Measurements from ENCODE around the gene DPP6. TPM values are rescaled to one million over a fixed set of nuclear protein-coding genes. Genes with fewer than 3 reads are reported as not detected.

The DPP6 gene
- total RNA-seq, 1 experiment from 2014 or later: not detected

DNA sequence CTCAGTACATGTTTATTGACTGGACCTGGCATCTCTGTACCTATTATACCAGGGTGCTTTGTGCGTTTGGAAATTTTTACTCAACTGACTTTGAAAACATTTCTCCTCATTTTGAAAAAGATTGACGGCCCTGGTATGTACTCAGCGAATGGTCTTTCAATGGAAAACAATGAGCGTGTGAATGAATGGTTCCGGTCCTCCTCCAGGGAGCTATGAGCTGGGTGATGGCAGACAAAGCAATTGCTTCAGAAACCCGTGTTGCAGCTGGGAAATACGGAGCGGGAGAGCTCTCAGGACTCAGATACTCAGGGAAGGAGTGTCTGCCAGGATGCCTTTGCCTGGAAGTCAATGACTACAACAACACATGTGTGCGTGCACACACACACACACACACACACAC, 824.8 kb downstream of the DPP6 start:
- Mint-ChIP-seq H3K9me3 (peaks cover 74% of the 10 kb centered on the region), H3K4me3 (no peak overlapping the region), H3K4me1 (no peaks in the 10 kb centered on the region), H3K27me3 (ENCODE audit: low read depth) (peaks cover 22% of the 10 kb centered on the region), H3K27ac (no peak overlapping the region), H3K36me3 (peaks cover 69% of the 10 kb centered on the region)
- no peak for ATAC-seq
- POLR2A ChIA-PET: no interaction called here
- TF ChIP-seq, protein P1, sequence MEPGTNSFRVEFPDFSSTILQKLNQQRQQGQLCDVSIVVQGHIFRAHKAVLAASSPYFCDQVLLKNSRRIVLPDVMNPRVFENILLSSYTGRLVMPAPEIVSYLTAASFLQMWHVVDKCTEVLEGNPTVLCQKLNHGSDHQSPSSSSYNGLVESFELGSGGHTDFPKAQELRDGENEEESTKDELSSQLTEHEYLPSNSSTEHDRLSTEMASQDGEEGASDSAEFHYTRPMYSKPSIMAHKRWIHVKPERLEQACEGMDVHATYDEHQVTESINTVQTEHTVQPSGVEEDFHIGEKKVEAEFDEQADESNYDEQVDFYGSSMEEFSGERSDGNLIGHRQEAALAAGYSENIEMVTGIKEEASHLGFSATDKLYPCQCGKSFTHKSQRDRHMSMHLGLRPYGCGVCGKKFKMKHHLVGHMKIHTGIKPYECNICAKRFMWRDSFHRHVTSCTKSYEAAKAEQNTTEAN (CRISPR knock-in tag; IDR thresholded peaks at IDR 0.05): no peak
- no peak for TF ChIP-seq JUN (CRISPR knock-in tag; IDR thresholded peaks at IDR 0.05)
- TF ChIP-seq NR2C2 (CRISPR knock-in tag; IDR thresholded peaks at IDR 0.05): no peak
- TF ChIP-seq ZNF423 (CRISPR knock-in tag; IDR thresholded peaks at IDR 0.05): no peak
- no peak for TF ChIP-seq HMGXB4 (CRISPR knock-in tag; IDR thresholded peaks at IDR 0.05)
- TF ChIP-seq ZNF138 (CRISPR knock-in tag; conservative IDR thresholded peaks at IDR 0.05): no peak
- TF ChIP-seq, protein P2, sequence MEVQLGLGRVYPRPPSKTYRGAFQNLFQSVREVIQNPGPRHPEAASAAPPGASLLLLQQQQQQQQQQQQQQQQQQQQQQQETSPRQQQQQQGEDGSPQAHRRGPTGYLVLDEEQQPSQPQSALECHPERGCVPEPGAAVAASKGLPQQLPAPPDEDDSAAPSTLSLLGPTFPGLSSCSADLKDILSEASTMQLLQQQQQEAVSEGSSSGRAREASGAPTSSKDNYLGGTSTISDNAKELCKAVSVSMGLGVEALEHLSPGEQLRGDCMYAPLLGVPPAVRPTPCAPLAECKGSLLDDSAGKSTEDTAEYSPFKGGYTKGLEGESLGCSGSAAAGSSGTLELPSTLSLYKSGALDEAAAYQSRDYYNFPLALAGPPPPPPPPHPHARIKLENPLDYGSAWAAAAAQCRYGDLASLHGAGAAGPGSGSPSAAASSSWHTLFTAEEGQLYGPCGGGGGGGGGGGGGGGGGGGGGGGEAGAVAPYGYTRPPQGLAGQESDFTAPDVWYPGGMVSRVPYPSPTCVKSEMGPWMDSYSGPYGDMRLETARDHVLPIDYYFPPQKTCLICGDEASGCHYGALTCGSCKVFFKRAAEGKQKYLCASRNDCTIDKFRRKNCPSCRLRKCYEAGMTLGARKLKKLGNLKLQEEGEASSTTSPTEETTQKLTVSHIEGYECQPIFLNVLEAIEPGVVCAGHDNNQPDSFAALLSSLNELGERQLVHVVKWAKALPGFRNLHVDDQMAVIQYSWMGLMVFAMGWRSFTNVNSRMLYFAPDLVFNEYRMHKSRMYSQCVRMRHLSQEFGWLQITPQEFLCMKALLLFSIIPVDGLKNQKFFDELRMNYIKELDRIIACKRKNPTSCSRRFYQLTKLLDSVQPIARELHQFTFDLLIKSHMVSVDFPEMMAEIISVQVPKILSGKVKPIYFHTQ (CRISPR knock-in tag; IDR thresholded peaks at IDR 0.05): no peak
- no peak for TF ChIP-seq FOXK1 (CRISPR knock-in tag; IDR thresholded peaks at IDR 0.05)
- no peak for TF ChIP-seq CREM (CRISPR knock-in tag; IDR thresholded peaks at IDR 0.05)
- TF ChIP-seq PRRX2 (CRISPR knock-in tag; IDR thresholded peaks at IDR 0.05): no peak
- TF ChIP-seq, protein P3, sequence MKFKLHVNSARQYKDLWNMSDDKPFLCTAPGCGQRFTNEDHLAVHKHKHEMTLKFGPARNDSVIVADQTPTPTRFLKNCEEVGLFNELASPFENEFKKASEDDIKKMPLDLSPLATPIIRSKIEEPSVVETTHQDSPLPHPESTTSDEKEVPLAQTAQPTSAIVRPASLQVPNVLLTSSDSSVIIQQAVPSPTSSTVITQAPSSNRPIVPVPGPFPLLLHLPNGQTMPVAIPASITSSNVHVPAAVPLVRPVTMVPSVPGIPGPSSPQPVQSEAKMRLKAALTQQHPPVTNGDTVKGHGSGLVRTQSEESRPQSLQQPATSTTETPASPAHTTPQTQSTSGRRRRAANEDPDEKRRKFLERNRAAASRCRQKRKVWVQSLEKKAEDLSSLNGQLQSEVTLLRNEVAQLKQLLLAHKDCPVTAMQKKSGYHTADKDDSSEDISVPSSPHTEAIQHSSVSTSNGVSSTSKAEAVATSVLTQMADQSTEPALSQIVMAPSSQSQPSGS (CRISPR knock-in tag; IDR thresholded peaks at IDR 0.05; ENCODE audit: borderline replicate concordance, low read depth): no peak
- no peak for TF ChIP-seq E2F1 (CRISPR knock-in tag; IDR thresholded peaks at IDR 0.05)
- TF ChIP-seq, protein P4, sequence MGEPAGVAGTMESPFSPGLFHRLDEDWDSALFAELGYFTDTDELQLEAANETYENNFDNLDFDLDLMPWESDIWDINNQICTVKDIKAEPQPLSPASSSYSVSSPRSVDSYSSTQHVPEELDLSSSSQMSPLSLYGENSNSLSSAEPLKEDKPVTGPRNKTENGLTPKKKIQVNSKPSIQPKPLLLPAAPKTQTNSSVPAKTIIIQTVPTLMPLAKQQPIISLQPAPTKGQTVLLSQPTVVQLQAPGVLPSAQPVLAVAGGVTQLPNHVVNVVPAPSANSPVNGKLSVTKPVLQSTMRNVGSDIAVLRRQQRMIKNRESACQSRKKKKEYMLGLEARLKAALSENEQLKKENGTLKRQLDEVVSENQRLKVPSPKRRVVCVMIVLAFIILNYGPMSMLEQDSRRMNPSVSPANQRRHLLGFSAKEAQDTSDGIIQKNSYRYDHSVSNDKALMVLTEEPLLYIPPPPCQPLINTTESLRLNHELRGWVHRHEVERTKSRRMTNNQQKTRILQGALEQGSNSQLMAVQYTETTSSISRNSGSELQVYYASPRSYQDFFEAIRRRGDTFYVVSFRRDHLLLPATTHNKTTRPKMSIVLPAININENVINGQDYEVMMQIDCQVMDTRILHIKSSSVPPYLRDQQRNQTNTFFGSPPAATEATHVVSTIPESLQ (CRISPR knock-in tag; IDR thresholded peaks at IDR 0.05): no peak
- no peak for TF ChIP-seq KAT7 (CRISPR knock-in tag; IDR thresholded peaks at IDR 0.05; ENCODE audit: borderline replicate concordance)
- no peak for TF ChIP-seq AFF4 (CRISPR knock-in tag; IDR thresholded peaks at IDR 0.05; ENCODE audit: borderline replicate concordance)
- no peak for TF ChIP-seq FOXP4 (CRISPR knock-in tag; IDR thresholded peaks at IDR 0.05)
- TF ChIP-seq EMX1 (CRISPR knock-in tag; IDR thresholded peaks at IDR 0.05): no peak
- TF ChIP-seq ZNF671 (CRISPR knock-in tag; IDR thresholded peaks at IDR 0.05): no peak
- no peak for DNase-seq (ENCODE audit: low spot score)
- CTCF ChIA-PET: no interaction called here
